Renal pelvis (tissue), 4 donors: ENCODE data around the gene RPL9. TPM values are rescaled to one million over a fixed set of nuclear protein-coding genes. Genes with fewer than 3 reads are reported as not detected.
A peak's percentile ranks its signal among the peaks of the same experiment; 100 is the strongest.
"Not testable (repeated sequence)": the region's sequence is repeated elsewhere in the genome, so short reads cannot be mapped to it uniquely, and the experiment has no call there.

Experiments used
- DNase-seq: peaks from one replicate; pipeline ENCODE4 v3.0.0-alpha.2; 2013
- polyA plus RNA-seq, 3 donors: library from polyadenylated mRNA; unstranded; fragments of 120-200 nt; gene quantifications; one replicate each; pipeline ENCODE4 v1.2.1, GENCODE V29; 2013; ENCODE audit not compliant: insufficient read length in 3 of 3

Gene RPL9
- polyA plus RNA-seq, 3 donors = 1,408 to 1,516 (median 1,436) TPM

- no peak for DNase-seq
These were observed 26.0 kb upstream of the RPL9 start for GRCh38 chr4:39484582-39485272.

- no peak for DNase-seq
These were observed 22.4 kb upstream of the RPL9 start for GRCh38 chr4:39480902-39481695.

GRCh38 chr4:39480251-39480650, 21.5 kb upstream of the RPL9 start:
- no peak for DNase-seq

GRCh38 chr4:39476187-39476895, 17.6 kb upstream of the RPL9 start:
- DNase-seq = no peak

- no peak for DNase-seq
These were observed 13.7 kb upstream of the RPL9 start for GRCh38 chr4:39472396-39472795.

- DNase-seq = no peak
These were observed 11.7 kb upstream of the RPL9 start for GRCh38 chr4:39470402-39470801.

GRCh38 chr4:39469429-39470077, 10.8 kb upstream of the RPL9 start:
- DNase-seq = peak; percentile 82

- DNase-seq = no peak
These were observed 8.7 kb upstream of the RPL9 start for GRCh38 chr4:39467464-39467863.

- no peak for DNase-seq
These were observed 8.0 kb upstream of the RPL9 start for GRCh38 chr4:39466747-39467146.

- DNase-seq = no peak
These were observed 6.3 kb upstream of the RPL9 start for GRCh38 chr4:39464886-39465501.

- not testable (repeated sequence) for DNase-seq
These were observed 589 bp downstream of the RPL9 start for GRCh38 chr4:39458161-39458504.

- no peak for DNase-seq
These were observed 1.6 kb downstream of the RPL9 start for GRCh38 chr4:39456946-39457763.

GRCh38 chr4:39455486-39455885, 3.2 kb downstream of the RPL9 start:
- DNase-seq = no peak

- no peak for DNase-seq
These were observed 5.0 kb downstream of the RPL9 start for GRCh38 chr4:39453738-39454137.

- DNase-seq = no peak
These were observed 5.7 kb downstream of the RPL9 start for GRCh38 chr4:39452860-39453587.

GRCh38 chr4:39452153-39452859, 6.4 kb downstream of the RPL9 start:
- no peak for DNase-seq

- DNase-seq = no peak
These were observed 7.2 kb downstream of the RPL9 start for GRCh38 chr4:39451423-39452023.

GRCh38 chr4:39450618-39451017, 8.1 kb downstream of the RPL9 start:
- no peak for DNase-seq
